HepG2 (cell line): Measurements from ENCODE around the gene CENPB. TPM values are rescaled to one million over a fixed set of nuclear protein-coding genes. Genes with fewer than 3 reads are reported as not detected.
A peak's percentile ranks its signal among the peaks of the same experiment; 100 is the strongest.

Experiments used
- EED ChIP-seq: sonication (generic); formaldehyde crosslinking; IDR thresholded peaks from 2 replicates; pipeline ENCODE4 v1.5.0; 2020; ENCODE audit warnings: mild to moderate bottlenecking, missing genetic modification reagents
- FOSL2 ChIP-seq: sonication (generic); formaldehyde crosslinking; IDR thresholded peaks from 2 replicates; pipeline ENCODE4 v1.4.0; 2020; ENCODE audit warnings: missing genetic modification reagents
- HDAC1 ChIP-seq: sonication (generic); formaldehyde crosslinking; IDR thresholded peaks from 2 replicates; pipeline ENCODE4 v1.5.1; 2020; ENCODE audit warnings: mild to moderate bottlenecking, missing genetic modification reagents
- HNRNPK ChIP-seq: fragments of 200-400 bp; formaldehyde crosslinking; IDR thresholded peaks from 2 replicates; pipeline ENCODE4 v1.6.1; 2018; ENCODE audit warnings: low read length, low read depth, moderate library complexity, mild to moderate bottlenecking; ENCODE audit not compliant: poor library complexity, severe bottlenecking
- ISX ChIP-seq: sonication (generic); formaldehyde crosslinking; conservative IDR thresholded peaks from 2 replicates; pipeline ENCODE4 v1.5.0; 2020; ENCODE audit warnings: missing genetic modification reagents
- KDM2A ChIP-seq: sonication (generic); formaldehyde crosslinking; IDR thresholded peaks from 2 replicates; pipeline ENCODE4 v1.4.0; 2020; ENCODE audit warnings: low read depth, missing genetic modification reagents, borderline replicate concordance
- RAD21 ChIP-seq: fragments of 450-650 bp; formaldehyde crosslinking; IDR thresholded peaks from 2 replicates; pipeline ENCODE4 v1.5.0; 2020; ENCODE audit warnings: mild to moderate bottlenecking
- SYNCRIP ChIP-seq: fragments of 200-400 bp; formaldehyde crosslinking; IDR thresholded peaks from 2 replicates; pipeline ENCODE4 v1.6.1; 2018; ENCODE audit warnings: mild to moderate bottlenecking, low read depth, low read length; ENCODE audit not compliant: insufficient read depth
- TRAFD1 ChIP-seq: sonication (generic); formaldehyde crosslinking; IDR thresholded peaks from 2 replicates; pipeline ENCODE4 v1.5.1; 2020; ENCODE audit warnings: missing genetic modification reagents, mild to moderate bottlenecking, borderline replicate concordance
- ZFAT ChIP-seq: sonication (generic); formaldehyde crosslinking; conservative IDR thresholded peaks from 2 replicates; pipeline ENCODE4 v1.8.1; 2023; ENCODE audit warnings: missing genetic modification reagents, inconsistent platforms
- ZIK1 ChIP-seq: sonication (generic); formaldehyde crosslinking; IDR thresholded peaks from 2 replicates; pipeline ENCODE4 v1.5.0; 2020; ENCODE audit warnings: mild to moderate bottlenecking, low read depth, missing genetic modification reagents, borderline replicate concordance
- ZNF124 ChIP-seq: sonication (generic); formaldehyde crosslinking; IDR thresholded peaks from 2 replicates; pipeline ENCODE4 v1.4.0; 2020; ENCODE audit warnings: missing genetic modification reagents
- ZNF274 ChIP-seq: sonication (generic); formaldehyde crosslinking; IDR thresholded peaks from 2 replicates; pipeline ENCODE4 v1.5.1; 2020; ENCODE audit warnings: mild to moderate bottlenecking, missing genetic modification reagents
- ZNF468 ChIP-seq: sonication (generic); formaldehyde crosslinking; IDR thresholded peaks from 2 replicates; pipeline ENCODE4 v1.8.0; 2022; ENCODE audit warnings: mild to moderate bottlenecking, moderate library complexity, missing genetic modification reagents
- ZNF710 ChIP-seq: sonication (generic); formaldehyde crosslinking; IDR thresholded peaks from 2 replicates; pipeline ENCODE4 v1.5.0; 2020; ENCODE audit warnings: mild to moderate bottlenecking, missing genetic modification reagents, borderline replicate concordance
- ZNF775 ChIP-seq: sonication (generic); formaldehyde crosslinking; IDR thresholded peaks from 2 replicates; pipeline ENCODE4 v1.4.0; 2020; ENCODE audit warnings: missing genetic modification reagents, mild to moderate bottlenecking, moderate library complexity, borderline replicate concordance
- polyA plus RNA-seq, 8 experiments: library from polyadenylated mRNA; depleted of rRNA in 3 of 8; stranded (reverse) in 7 of 8; unstranded in 1 of 8; fragments of >200 nt; fragmentation: Illumina TruSeq in 4 of 8; extraction: Trizol in 4 of 8; gene quantifications; 2 replicates each; pipeline versions ENCODE4 v1.2.1 to v1.2.3, GENCODE V29; 2011 to 2016; ENCODE audit warnings: low read depth in 4 of 8, missing spikeins in 1 of 8, mixed read lengths in 1 of 8; ENCODE audit not compliant: insufficient read depth in 1 of 8
- total RNA-seq, 5 experiments: library from RNA; depleted of rRNA; stranded (reverse); fragments of >200 nt; fragmentation: Illumina TruSeq; extraction: Trizol; gene quantifications; 2 replicates each; pipeline ENCODE4 v1.2.3, GENCODE V29; 2016; ENCODE audit warnings: low read depth in 1 of 5
- TF ChIP-seq, protein P1 (sequence below): sonication (generic); formaldehyde crosslinking; IDR thresholded peaks from 2 replicates; pipeline ENCODE4 v1.5.0; 2020; ENCODE audit warnings: mild to moderate bottlenecking, low read depth, missing genetic modification reagents, borderline replicate concordance
- TF ChIP-seq, protein P2 (sequence below): sonication (generic); formaldehyde crosslinking; IDR thresholded peaks from 2 replicates; pipeline ENCODE4 v1.9.0; 2022; ENCODE audit warnings: low read depth, missing genetic modification reagents
- TF ChIP-seq, protein P3 (sequence below): sonication (generic); formaldehyde crosslinking; IDR thresholded peaks from 2 replicates; pipeline ENCODE4 v1.8.0; 2022; ENCODE audit warnings: mild to moderate bottlenecking, missing genetic modification reagents

The CENPB gene
- total and polyA plus RNA-seq, 2 of the 13 experiments (the other 11 are each of a cell fraction or from before 2014, with no cell fraction given) = 10.4 to 54.5 TPM

GRCh38 chr20:3749689-3750531, 36.6 kb downstream of the CENPB start (continued):
- TF ChIP-seq ZNF710 = peak; percentile 63; the same call in 1 of the 2 replicates
- TF ChIP-seq, protein P1, sequence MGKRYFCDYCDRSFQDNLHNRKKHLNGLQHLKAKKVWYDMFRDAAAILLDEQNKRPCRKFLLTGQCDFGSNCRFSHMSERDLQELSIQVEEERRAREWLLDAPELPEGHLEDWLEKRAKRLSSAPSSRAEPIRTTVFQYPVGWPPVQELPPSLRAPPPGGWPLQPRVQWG = no peak
- 0 out of 2 replicates have a peak, but pooled peaks have one; percentile 65 for TF ChIP-seq ZNF124 (CRISPR knock-in tag)
- peak; percentile 79 for TF ChIP-seq ZNF274 (CRISPR knock-in tag)
- no peak for TF ChIP-seq SYNCRIP
- peak; percentile 99 for TF ChIP-seq KDM2A
- peak; percentile 69; the same call in 1 of the 2 replicates for TF ChIP-seq EED (CRISPR knock-in tag)
- TF ChIP-seq HNRNPK = peak; percentile 52
- peak; percentile 68; the same call in 1 of the 2 replicates for TF ChIP-seq ZIK1 (CRISPR knock-in tag)
- TF ChIP-seq RAD21 (CRISPR knock-in tag) = peak; percentile 95
- TF ChIP-seq, protein P2, sequence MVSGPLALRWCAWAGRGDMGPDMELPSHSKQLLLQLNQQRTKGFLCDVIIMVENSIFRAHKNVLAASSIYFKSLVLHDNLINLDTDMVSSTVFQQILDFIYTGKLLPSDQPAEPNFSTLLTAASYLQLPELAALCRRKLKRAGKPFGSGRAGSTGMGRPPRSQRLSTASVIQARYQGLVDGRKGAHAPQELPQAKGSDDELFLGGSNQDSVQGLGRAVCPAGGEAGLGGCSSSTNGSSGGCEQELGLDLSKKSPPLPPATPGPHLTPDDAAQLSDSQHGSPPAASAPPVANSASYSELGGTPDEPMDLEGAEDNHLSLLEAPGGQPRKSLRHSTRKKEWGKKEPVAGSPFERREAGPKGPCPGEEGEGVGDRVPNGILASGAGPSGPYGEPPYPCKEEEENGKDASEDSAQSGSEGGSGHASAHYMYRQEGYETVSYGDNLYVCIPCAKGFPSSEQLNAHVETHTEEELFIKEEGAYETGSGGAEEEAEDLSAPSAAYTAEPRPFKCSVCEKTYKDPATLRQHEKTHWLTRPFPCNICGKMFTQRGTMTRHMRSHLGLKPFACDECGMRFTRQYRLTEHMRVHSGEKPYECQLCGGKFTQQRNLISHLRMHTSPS (CRISPR knock-in tag) = 0 out of 2 replicates have a peak, but pooled peaks have one; percentile 45
- TF ChIP-seq HDAC1 (CRISPR knock-in tag) = peak; percentile 72
- TF ChIP-seq ZNF775 (CRISPR knock-in tag) = no peak
- 0 out of 2 replicates have a peak, but pooled peaks have one; percentile 25 for TF ChIP-seq ZFAT
- no peak for TF ChIP-seq TRAFD1 (CRISPR knock-in tag)
- TF ChIP-seq ISX (CRISPR knock-in tag) = no peak
- TF ChIP-seq FOSL2 = peak; percentile 31; the same call in 1 of the 2 replicates
- TF ChIP-seq ZNF468 (CRISPR knock-in tag) = peak; percentile 88; the same call in 1 of the 2 replicates
- TF ChIP-seq, protein P3, sequence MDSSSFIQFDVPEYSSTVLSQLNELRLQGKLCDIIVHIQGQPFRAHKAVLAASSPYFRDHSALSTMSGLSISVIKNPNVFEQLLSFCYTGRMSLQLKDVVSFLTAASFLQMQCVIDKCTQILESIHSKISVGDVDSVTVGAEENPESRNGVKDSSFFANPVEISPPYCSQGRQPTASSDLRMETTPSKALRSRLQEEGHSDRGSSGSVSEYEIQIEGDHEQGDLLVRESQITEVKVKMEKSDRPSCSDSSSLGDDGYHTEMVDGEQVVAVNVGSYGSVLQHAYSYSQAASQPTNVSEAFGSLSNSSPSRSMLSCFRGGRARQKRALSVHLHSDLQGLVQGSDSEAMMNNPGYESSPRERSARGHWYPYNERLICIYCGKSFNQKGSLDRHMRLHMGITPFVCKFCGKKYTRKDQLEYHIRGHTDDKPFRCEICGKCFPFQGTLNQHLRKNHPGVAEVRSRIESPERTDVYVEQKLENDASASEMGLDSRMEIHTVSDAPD (CRISPR knock-in tag) = no peak
